Transverse colon (tissue), 4 donors: ENCODE measurements around the gene SNCG. TPM values are rescaled to one million over a fixed set of nuclear protein-coding genes. Genes with fewer than 3 reads are reported as not detected.

Experiments used
- small RNA-seq, 4 donors: library from RNA; depleted of rRNA; stranded (forward); fragments of <200 nt; gene quantifications; one replicate each; pipeline ENCODE3, GENCODE V24; 2016
- total RNA-seq, 4 donors: library from RNA; depleted of rRNA; stranded (reverse); fragments of >200 nt; gene quantifications; one replicate each; pipeline ENCODE4 v1.1.0, GENCODE V29; 2016

SNCG gene
- total RNA-seq, 4 donors from 2014 or later, result 7.4 to 7.5 TPM; not detected in 2

Small RNA genes lying within 50 kb of the gene (small RNA-seq; reads per million reads assigned to genes)
- gene BMS1P3, result 0 reads per million in 4 donors

Other genes starting within 250 kb of the SNCG start
- 10 to 100 TPM; 29.3 to 45.2 (median 38.0) TPM for gene BMPR1A, start 202.0 kb upstream of the SNCG start, total RNA-seq
- 10 to 100 TPM in 1 of 4 donors, 1 to 10 TPM in 3; 1.1 to 25.3 (median 8.1) TPM for gene MMRN2, start 984 bp upstream of the SNCG start, total RNA-seq
- 100 to 1,000 TPM in 2 of 4 donors, 10 to 100 TPM in 2; 35.0 to 194 (median 117) TPM for gene ADIRF, start 9.9 kb downstream of the SNCG start, total RNA-seq
- not detected for gene FAM25A, start 61.7 kb downstream of the SNCG start, total RNA-seq
- 100 to 1,000 TPM; 150 to 293 (median 201) TPM for gene GLUD1, start 136.2 kb downstream of the SNCG start, total RNA-seq
- gene SHLD2, start 136.6 kb downstream of the SNCG start, total RNA-seq, result 10 to 100 TPM; 21.7 to 43.7 (median 37.3) TPM